D341Med (cell line): ENCODE results near the gene ABLIM2.
"Not testable (repeated sequence)": the region's sequence is repeated elsewhere in the genome, so short reads cannot be mapped to it uniquely, and the experiment has no call there.

Experiments used
- DNase-seq: peaks from one replicate; pipeline ENCODE4 v3.0.0; 2012; ENCODE audit warnings: low spot score

ABLIM2 gene

GRCh38 chr4:8157496-8157895 lies 1.1 kb downstream of the ABLIM2 start:
- no peak for DNase-seq

- no peak for DNase-seq
Measured at GRCh38 chr4:8156617-8157016, 2.0 kb downstream of the ABLIM2 start.

- DNase-seq = no peak
Measured at GRCh38 chr4:8155660-8156421, 2.8 kb downstream of the ABLIM2 start.

GRCh38 chr4:8155048-8155447 lies 3.6 kb downstream of the ABLIM2 start:
- DNase-seq = no peak

GRCh38 chr4:8153441-8153840 lies 5.2 kb downstream of the ABLIM2 start:
- no peak for DNase-seq

GRCh38 chr4:8152865-8153257 lies 5.8 kb downstream of the ABLIM2 start:
- no peak for DNase-seq

GRCh38 chr4:8152090-8152864 lies 6.3 kb downstream of the ABLIM2 start:
- no peak for DNase-seq

- no peak for DNase-seq
Measured at GRCh38 chr4:8151165-8151650, 7.4 kb downstream of the ABLIM2 start.

- no peak for DNase-seq
Measured at GRCh38 chr4:8150152-8151090, 8.2 kb downstream of the ABLIM2 start.

GRCh38 chr4:8149664-8150063 lies 8.9 kb downstream of the ABLIM2 start:
- no peak for DNase-seq

GRCh38 chr4:8148785-8149435 lies 9.7 kb downstream of the ABLIM2 start:
- no peak for DNase-seq

GRCh38 chr4:8148159-8148558 lies 10.5 kb downstream of the ABLIM2 start:
- DNase-seq = no peak

- DNase-seq = no peak
Measured at GRCh38 chr4:8147231-8147970, 11.2 kb downstream of the ABLIM2 start.

- no peak for DNase-seq
Measured at GRCh38 chr4:8146157-8146556, 12.5 kb downstream of the ABLIM2 start.

- no peak for DNase-seq
Measured at GRCh38 chr4:8144359-8144758, 14.3 kb downstream of the ABLIM2 start.

- no peak for DNase-seq
Measured at GRCh38 chr4:8143392-8144140, 15.0 kb downstream of the ABLIM2 start.

GRCh38 chr4:8142556-8142955 lies 16.1 kb downstream of the ABLIM2 start:
- no peak for DNase-seq

- DNase-seq = no peak
Measured at GRCh38 chr4:8141935-8142334, 16.7 kb downstream of the ABLIM2 start.

- DNase-seq = no peak
Measured at GRCh38 chr4:8140915-8141314, 17.7 kb downstream of the ABLIM2 start.

- DNase-seq = not testable (repeated sequence)
Measured at GRCh38 chr4:8139726-8140125, 18.9 kb downstream of the ABLIM2 start.
